ENCODE data around the gene KLK10.

The KLK10 gene

DNA sequence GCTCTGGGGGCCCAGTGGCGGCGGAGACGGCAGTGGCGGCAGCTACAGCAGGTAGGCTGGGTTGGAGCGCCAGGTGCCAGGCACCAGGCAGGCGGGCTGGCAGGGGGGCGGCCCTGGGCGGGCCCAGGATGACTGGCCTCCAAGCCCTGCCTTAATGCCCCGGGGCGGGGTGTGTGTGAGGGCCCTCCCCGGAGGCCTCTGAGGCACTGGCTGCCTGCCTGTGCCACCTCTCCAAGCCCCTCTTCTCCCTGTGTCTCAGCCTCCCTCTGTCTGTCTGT lies 7.0 kb upstream of the KLK10 start, which contains the start of gene KLK11:
Gene KLK11 (minus strand): TSS at position 63 of the 278 bp plus-strand sequence. CDS start 985 bp downstream, outside the sequence.
- DNase-seq (ENCODE audit: low read depth in 3 of 3): no peak

DNA sequence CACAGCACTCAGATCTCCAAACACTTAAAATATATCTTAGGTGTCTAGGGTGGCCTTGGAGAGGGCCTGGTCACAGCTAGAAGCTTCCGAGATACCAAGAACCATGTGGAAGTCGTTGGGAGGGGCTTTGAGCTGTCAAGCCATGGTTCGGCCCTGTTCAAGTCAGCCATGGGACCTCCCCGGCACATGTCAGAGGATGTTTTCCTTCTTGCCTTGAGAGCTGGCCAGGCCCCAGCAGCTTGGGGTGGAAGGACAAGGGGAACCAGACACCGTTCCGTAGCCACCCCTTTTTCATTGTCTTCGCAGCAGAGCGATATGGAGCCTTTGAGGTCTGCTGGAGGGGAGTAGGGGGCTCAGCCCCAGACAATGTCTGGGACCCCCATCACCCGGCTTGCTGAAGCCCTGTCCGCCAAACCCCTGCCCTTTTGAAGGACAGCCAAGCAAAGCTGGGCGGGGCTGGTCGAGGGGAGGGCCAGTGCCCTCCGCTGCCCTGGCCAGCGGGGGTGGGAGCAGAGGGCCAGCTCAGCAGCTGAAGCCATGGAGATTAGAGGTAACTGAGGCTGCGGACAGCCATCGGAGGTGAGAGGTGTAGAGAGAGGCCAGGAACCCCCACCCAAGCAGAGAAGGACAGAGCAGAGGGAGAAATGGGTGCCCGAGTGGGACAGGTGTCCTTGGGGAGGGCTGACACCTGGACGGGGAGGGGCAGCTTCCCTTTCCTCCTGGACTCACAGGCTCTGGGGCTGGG lies 6.5 kb upstream of the KLK10 start:
- DNase-seq (ENCODE audit: low read depth in 3 of 3): no peak

DNA sequence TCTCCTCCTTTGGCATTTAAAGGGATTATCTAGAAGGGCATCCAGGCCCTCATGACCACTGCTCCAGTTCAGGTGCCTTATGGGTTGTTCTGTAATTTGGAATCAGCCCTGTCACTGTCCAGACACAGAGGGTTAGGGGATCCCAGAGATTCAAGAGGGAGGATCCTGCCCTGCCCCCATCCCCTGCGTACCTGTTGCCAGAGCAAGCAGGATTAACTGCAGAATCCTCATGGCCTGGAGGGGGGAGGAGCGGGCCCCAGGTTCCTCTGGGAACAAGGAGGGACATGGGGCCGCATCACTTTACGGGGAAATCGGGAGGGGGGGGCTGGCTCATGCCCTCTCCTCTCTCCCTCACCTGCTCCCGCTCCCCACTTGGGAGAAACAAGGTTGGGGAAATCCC lies 5.9 kb upstream of the KLK10 start:
- DNase-seq (ENCODE audit: low read depth in 3 of 3): no peak

DNA sequence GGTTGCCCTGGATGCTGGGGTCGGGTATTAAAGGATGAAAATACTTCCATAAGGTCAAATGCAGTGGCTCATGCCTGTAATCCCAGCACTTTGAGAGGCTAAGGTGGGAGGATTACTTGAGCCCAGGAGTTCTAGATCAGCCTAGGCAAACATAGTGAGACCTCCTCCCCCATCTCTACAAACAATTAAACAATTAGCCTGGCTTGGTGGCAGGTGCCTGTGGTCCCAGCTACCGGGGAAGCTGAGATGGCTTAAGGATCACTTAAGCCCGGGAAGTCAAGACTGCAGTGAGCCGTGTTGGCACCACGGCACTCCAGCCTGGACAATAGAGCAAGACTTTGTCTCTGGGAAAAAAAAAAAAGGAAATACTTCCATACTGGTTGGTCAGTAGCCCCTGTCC lies 5.4 kb upstream of the KLK10 start:
- DNase-seq (ENCODE audit: low read depth in 3 of 3): no peak

DNA sequence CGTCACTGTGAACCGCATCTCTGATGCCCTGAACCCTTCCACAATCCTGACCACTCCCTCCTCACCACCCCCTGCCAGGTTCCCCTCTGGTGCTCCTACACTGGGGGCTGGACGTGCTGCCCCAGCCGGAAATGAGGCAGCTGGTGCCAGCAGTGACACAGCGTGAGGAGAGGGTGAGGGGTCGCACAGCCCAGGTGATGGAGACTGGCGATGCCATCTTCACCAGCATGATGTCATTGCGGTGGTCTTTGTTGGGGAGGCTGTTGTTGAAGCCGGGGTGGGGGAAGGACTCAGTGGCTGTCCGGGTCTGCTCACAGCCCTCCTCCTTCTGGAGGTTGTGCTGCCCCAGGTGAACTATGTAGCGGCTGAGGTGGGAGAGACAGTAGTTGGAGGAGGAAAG lies 4.4 kb upstream of the KLK10 start:
- no peak for DNase-seq (ENCODE audit: low read depth in 3 of 3)

DNA sequence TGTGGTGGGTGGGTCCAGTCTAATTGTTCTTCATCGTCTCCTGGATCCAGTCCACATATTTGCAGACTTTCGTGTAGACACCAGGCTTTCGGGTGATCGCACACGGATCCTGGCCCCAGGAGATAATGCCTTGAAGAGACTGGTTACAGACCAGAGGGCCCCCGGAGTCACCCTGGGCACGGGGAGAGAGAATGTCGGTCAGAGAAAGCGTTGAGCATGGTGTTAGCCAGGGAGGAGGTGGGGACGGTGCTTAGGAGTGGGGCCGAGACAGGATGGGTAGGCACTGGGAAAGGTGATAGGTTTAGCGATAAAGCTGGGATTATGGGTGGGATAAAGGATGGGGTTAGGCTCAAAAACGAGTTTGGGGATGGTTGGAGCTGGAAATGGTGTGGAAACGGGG lies 3.0 kb upstream of the KLK10 start:
- DNase-seq (ENCODE audit: low read depth in 3 of 3): no peak

DNA sequence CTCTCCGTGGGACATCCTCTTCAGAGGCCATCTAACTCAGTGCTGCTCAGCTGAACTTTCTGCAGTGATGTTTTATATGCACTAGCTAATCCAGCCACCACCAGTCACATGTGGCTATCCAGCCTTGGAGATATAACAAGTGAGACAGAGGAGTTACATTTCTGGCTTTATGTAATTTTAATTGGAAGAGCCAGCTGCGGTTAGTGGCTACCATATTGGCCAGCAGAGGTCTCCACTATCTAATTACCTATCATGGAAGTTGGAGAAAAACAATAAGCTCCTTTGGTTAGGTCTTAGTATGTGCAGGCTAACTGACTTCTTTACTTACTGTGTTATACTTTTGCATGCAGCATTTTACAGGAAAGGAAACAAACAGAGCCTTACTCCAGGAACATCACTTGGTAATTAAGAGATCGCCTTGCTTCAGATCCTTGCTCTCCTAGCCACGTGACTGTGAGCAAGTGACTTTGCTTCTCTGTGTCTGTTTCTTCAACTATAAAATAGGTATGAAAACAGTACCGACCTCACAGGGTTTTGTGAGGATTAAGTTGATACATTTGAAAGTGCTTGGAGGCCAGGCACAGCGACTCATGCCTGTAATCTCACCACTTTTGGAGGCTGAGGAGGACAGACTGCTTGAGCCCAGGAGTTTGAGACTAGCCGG lies 1.6 kb upstream of the KLK10 start:
- no peak for DNase-seq (ENCODE audit: low read depth in 3 of 3)

DNA sequence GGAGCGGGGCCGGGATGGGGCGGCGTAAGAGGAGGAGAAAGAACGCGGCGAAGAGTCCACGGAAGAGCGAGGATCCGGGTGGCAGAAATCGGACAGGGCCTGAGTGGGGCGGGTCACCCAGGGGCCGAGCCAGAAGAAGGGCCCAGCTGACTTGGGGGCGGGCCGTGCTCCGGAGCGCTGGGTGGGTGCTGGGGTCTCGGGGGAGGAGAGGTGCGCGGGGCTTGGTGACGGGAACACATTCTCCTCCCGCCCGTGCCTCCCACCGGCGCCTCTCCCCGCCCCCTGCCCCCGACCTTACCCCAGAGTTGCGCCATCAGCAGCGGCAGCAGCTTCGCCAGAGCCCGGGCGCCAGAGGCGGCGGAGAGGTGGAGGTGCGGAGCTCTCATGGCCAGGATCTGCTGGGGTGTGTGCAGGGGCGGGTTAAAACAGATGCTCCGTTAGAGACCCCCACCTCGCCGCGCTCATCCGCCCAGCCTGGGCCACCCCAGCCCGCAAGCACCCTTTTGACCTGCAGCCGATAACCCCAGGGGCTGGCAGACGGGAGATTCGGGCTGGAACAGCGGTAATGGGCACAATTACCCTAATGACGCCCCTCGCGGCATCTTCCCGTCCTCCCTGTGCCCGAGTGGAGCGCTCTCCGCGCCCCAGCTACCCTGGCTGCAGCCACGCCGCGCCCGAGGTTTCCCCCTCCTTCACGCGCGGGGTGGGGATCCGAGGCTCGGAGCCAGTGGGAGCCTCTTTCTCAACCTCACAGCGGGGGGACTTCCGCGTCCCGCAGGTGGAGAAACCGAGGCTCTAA lies 565 bp downstream of the KLK10 start:
- DNase-seq (ENCODE audit: low read depth in 3 of 3): no peak

DNA sequence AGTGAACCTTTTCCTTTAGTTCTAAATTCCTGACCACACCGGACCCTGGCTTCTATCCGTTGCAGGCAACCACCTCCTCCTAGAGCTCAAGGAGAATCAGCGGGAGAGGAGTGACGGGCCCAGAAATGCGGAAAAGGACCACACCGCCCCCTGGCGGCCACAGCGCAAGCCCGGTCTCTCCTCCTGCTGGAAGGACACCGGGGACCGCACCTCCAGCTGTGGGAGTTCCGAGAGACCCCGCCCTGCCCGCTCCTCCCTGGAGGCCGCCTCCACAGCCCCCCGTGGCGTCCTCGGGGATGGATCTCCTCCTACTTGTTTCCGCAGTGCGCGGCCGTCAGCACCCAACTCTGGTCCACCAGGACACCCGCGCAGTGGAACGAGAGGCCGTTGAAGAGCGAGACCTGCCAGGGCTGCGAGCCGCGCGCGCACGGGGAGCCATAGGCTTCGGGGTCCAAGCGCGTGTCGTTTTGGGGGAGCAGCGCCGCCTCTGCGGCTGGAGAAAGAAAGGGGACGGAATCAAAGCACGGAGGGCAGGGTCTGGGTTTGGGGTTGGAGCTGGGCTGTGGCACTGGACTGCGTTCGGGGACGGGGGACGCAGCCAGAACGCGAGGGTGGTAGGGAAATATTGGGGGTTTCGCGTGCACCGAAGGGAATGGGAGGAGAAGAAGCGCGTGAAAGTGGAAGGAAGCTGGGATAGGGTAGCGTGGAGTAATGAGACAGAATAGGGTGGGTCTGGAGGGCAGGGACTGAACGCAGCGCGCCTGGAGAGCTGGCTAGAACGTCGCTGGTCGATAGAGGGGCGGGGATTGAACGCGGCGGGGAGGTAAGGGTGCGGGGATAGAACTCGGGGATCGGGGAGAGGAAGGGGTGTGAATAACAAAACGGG lies 2.5 kb downstream of the KLK10 start:
- DNase-seq (ENCODE audit: low read depth in 3 of 3): peak in 2 of 3 experiments; percentile 41 to 42

DNA sequence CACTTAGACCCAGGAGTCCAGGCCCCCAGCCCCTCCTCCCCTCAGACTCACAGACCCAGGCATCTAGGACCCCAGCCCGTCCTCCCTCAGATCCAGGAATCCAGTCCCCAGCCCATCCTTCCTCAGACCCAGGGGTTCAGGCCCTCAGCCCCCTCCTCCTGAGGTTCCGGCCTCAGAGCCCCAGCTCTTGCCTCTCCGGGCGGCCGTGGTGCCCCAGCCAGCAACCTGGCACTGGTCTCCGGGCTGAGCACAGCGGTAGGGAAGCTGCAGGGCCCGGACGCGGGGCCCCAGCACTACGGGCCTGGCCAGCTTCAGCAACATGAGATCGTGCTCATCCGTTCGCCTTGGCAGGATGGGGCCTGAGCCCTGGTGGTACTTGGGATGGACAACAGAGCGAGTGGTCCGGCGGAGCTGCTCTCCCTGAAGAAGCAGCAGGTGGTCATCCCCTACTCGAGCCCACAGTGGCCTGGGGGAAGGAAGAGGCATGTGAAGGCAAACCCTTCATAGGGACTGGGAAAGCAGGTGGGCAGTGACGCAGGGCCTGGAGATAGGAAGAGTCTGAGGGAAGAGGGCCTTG lies 3.7 kb downstream of the KLK10 start:
- no peak for DNase-seq (ENCODE audit: low read depth in 3 of 3)

DNA sequence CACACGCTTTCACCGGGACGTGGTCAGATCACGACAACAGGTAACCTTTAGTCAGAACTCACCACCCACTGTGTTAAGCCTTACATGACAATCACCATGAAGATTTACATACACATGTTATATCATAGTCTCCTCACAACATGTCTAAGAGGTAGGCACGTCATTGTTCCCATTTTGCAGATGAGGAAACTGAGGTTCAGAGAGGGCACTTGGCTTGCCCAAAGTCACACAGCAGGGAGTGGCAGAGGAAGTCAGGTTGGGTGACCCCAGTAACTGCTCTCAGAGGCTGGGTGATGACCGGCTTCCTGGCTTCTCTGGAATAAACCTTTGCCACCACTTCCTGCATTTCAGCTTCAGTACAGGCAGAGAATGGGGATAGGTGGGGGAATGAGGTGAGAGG lies 5.3 kb downstream of the KLK10 start:
- no peak for DNase-seq (ENCODE audit: low read depth in 3 of 3)

DNA sequence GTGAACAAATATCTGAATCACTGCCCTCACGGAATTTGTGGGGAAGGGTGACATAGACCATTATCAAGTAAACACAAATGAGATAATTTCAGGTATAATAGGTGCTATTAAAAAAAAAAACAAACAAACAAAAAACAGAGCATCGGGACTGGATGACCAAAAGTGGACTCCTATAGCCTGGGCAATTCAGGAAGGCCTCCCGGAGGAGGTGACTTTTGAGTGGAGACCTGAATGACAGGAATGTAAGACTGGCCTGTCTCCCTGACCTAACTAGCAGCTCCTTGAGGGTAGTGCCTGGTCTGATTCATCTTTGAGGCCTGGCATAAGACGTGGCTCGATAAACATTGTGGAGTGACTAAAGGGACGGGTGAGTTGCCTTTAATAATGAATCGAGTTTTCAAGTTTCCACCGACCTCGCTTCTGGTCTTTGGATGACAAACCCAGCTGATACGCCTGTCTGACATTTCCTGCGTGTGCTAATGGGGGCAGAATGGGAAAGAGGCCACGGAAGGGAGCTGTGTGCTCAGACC lies 6.8 kb downstream of the KLK10 start:
- DNase-seq (ENCODE audit: low read depth in 3 of 3): no peak

DNA sequence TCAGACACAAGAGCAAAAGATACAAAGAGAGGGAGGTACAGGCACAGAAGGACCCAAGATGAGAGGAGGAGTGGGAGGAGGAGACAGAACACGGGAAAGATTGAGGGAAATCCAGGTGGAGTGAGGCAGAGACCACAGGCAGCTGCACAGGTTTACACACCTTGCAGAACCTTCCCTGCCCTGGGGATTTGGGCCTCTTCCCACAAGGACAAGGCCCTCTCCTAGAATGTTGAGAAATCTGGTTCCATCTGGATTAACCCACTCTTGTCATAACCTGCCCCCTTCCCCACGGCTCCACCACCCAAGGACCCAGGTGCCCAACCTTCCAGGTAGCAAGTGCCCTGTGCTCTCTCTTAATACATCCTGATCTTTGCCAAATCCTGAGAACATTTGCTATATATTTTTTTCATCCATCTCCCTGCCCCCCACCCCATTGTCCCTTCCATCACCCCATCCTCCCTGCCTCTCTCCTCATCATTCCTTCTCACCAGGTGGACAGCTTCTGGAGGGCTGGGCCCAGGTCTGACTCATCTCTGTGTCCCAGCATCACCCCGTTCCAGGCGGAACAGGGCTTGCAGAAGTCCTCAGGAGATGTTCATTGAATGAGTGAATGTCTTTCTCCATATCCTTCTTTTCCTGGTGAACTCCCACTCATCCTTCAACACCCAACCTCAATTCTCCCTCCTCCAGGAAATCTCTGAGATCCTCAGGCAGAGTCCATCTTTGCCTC lies 9.3 kb downstream of the KLK10 start:
- no peak for DNase-seq (ENCODE audit: low read depth in 3 of 3)

DNA sequence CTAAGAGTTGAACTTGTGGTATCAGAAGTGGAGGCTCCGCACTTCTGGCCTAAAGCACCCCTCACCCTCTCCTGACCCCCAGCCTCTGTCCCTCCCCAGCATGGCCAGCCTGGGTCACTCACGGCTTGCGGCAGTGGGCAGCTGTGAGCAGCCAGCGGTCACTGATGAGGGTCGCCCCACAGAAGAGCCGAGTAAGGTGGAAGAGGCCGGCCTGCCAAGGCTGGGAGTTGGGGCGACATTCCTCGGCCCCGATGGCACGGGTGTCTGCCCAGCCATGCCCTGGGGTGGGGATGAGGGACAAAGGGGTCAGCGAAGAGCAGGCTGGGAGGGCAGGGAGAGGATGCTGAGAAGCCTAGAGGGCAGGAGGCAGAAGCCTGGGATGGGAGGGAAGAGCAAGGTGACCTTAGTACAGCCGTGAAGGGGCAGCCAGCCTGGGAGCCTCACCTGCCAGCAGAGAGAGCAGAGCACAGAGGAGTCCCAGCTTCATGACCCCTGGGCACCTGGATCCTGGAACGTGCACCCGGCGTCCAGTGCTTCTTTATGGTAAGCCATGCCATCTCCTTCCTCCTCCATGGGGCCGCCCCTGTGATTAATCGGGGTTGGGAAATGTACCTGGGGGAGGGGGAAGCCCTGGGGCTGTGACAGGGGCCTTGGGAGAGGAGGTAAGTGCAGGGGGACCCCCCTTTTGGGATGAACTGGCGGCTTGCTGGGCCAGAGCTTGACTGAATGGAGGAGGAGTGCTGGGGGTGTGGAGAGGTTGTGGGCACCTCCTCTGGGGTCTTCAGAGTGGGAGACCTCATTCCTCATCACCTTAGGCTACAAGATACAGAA lies 10.2 kb downstream of the KLK10 start:
- no peak for DNase-seq (ENCODE audit: low read depth in 3 of 3)

DNA sequence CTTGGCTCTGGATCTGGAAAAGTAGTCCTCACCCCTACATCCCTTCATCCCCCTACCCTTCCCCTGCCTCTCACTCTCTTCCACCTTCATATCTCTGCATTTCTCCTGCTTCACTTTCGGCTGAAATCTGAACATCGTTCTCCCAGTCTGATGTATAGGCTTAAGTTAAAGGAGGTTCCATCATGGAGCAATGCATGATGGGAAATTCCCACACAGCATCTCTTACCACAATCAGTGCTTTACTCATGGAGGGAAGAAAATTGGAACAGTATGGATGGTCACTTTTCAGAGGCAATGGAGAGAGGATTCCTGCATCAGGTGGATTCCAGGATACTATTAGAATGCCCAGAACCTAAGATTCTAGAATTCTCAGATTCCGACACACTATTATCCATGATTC lies 12.0 kb downstream of the KLK10 start:
- no peak for DNase-seq (ENCODE audit: low read depth in 3 of 3)

DNA sequence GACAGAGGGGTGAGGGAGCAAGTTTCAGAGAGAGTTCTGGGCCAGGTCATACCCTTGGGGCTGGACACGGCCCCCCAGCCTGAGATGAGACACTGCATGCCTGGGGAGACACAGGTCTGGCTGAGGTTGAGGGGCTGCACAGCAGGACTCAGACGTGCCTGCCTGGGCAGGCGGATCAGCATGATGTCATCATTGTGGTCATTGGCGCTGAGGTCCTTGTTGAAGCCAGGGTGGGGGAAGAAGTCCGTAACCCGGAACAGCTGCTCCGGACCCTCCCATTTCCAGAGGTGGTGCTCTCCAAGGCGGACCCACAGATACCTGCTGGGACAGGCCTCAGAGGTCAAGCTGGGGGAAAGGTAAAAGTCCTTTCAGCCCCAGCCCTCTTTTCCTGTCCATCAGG lies 13.1 kb downstream of the KLK10 start:
- DNase-seq (ENCODE audit: low read depth in 3 of 3): no peak

DNA sequence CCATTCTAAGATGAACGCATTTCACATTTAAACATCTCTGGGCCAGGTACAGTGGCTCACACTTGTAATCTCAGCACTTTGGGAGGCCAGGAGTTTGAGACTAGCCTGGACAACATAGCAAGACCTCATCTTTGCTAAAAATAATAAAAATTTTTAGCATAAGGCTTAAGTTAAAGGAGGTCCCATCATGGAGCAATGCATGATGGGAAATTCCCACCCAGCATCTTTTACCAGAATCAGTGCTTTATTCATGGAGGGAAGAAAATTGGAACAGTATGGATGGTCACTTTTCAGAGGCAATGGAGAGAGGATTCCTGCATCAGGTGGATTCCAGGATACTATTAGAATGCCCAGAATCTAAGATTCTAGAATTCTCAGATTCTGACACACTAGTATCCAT lies 14.3 kb downstream of the KLK10 start:
- no peak for DNase-seq (ENCODE audit: low read depth in 3 of 3)

DNA sequence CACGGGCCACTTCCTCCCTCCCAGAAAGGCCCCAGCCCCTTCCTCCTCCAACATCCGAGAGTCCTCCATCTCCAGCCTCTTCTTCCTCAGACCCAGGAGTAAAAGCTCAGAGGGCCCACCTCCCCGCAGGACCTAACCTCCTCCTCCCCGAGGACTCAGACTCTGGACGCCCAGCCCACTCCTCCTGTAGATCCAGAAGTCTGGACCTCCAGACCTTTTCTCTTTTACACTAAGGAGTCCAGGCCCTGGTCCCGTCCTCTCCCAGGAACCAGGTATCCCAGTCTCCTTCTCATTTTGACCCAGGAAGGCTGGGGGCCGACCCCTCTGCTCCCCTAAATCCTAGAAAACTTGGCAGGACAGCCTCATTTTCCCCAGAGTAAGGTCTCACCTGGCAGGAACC lies 16.2 kb downstream of the KLK10 start:
- DNase-seq (ENCODE audit: low read depth in 3 of 3): no peak

DNA sequence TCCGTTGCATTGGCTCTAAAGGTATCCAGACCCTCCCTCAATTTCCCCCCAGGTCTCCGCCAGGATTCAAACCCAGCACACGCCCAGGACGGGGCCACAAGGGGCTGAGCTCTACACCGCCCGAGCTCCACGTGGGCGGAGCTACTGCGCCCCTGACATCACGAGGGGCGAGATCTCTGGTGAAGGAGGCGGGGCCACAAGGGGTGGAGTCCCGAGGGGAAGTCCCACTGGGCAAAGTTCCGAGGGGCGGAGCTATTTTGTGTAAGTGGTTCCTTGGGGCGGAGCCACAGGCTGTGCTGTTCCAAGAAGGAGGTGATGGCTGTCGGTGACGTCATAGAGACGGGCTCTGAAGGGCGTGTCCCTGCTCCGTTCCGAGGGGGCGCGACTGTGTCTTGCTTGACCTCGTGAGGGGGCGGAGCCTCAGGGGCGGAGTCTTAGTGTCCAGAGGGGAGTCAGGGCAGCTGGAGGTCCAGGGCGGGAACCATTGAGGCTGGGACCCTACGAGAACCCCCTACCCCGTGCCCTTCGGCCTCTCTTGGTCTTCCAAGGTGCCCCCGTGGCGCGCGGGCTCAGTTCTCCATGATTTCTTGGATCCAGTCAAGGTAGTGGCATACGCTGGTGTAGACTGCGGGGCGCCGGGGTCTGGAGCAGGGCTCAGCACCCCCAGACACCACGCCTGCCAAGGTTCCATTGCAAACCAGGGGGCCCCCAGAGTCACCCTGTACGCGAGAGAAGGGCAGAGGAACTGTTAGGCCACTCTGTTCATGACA lies 16.8 kb downstream of the KLK10 start:
- DNase-seq (ENCODE audit: low read depth in 3 of 3): no peak

Data from stimulated activated CD4-positive, alpha-beta T cell treated with anti-CD3 and anti-CD28 coated beads, TNF-alpha, amount 100 ng/mL, for 4 hours (primary cell).